ENCODE results near the gene PPP4R4.

DNA sequence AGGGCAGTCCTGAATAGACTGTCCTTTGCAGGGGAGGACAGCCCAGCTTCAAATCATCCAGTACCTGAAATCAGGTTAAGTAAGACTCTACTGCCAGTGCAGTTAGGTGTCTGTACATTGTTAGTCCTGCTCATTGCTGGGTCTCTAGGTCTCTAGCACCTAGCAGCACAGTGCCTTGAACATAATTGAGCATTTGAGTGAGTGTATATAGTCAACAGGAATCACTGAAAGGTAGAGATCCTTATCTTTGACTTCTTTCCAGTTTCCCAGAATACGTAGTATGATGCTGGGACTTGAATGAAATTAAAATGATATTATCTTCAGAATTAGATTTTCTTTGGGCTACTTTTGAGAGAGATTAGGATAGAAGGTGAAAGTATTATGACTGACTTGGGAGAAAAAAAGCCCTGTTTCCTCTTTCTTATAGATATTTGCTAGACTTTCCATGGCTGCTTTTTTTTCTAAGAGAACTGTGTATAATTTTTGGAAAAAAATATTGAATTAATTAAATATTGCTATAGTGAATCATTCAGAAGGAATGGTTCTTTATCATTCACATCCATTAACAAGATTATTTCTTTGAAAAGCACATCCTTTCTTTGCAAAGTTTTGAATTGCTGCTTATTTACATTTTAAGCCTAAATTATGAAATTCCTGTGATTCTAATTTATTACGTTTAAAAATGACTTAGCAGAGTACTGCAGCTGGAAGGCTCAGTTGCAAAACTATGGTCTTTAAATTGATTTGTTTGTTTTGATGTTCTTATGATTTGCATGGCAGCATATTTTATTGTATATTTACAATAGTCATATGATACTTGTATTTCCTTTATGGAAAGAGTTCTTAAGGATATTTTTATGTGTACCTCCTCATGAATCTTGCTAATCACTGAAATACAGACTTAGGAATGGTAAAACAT, 51.6 kb downstream of the PPP4R4 start:
- TF ChIP-seq, protein P1, sequence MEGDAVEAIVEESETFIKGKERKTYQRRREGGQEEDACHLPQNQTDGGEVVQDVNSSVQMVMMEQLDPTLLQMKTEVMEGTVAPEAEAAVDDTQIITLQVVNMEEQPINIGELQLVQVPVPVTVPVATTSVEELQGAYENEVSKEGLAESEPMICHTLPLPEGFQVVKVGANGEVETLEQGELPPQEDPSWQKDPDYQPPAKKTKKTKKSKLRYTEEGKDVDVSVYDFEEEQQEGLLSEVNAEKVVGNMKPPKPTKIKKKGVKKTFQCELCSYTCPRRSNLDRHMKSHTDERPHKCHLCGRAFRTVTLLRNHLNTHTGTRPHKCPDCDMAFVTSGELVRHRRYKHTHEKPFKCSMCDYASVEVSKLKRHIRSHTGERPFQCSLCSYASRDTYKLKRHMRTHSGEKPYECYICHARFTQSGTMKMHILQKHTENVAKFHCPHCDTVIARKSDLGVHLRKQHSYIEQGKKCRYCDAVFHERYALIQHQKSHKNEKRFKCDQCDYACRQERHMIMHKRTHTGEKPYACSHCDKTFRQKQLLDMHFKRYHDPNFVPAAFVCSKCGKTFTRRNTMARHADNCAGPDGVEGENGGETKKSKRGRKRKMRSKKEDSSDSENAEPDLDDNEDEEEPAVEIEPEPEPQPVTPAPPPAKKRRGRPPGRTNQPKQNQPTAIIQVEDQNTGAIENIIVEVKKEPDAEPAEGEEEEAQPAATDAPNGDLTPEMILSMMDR (IDR thresholded peaks at IDR 0.05) = no peak
- no peak for TF ChIP-seq EP300 (IDR thresholded peaks at IDR 0.05; ENCODE audit: borderline replicate concordance in 1 of 2, low read depth in 1 of 2, low read length in 1 of 2)
